GM18511 (cell line): ENCODE data around the gene CPLANE2.
"Not testable (repeated sequence)": the region's sequence is repeated elsewhere in the genome, so short reads cannot be mapped to it uniquely, and the experiment has no call there.

Source experiments
- ATAC-seq: cut with Tn5 transposase; IDR thresholded peaks from one replicate; pipeline ENCODE4 v1.9.1; 2021; ENCODE audit warnings: mild to moderate bottlenecking, moderate library complexity; ENCODE audit not compliant: unreplicated experiment

The CPLANE2 gene

DNA sequence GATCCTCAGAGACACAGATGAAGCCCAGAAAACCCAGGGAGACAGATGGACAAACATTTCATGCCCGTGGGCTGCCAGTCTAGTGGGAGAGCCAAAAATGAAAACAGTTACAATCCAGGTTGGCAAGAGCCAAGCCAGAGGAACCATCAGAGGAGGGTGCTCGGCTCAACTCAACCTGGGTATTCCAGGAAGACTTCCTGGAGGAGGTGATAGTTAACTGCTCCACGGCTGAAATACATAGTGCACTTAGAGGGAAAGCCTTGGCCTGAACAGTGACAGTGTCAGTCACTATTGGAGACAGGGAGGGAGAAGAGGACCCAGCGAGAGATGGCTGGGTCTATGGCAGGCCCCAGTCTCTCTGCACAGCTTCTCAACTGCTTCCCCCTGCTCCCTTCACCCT, 26.4 kb downstream of the CPLANE2 start:
- ATAC-seq, result no peak

DNA sequence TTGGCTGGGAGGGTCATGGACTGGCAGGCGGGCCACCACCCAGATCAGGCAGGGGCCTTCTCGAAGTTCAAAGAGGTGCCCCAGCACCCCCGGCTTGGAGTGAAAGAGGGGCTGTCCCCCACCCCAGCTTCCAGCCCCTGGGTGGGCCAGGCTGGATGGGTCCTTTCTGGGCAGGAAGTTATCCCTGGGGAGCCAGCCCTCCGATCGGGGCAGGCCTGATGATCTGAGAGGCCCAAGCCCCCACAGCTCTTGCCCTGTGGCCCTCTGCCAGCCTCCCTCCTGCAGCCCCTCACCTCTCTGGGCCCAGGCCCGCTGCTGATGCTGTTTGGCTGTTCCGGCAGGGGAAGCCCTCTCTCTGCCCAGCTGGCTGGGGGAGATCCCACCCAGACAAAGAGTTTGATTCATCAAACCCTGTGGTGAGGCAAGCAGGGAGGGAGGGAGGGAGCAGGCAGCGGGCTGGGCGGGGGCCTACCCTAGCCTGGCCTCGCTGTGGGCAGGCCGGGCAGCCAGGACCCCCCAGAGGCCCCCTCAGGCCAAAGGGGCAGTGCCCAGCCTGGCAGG, 27.1 kb downstream of the CPLANE2 start:
- ATAC-seq, result no peak

DNA sequence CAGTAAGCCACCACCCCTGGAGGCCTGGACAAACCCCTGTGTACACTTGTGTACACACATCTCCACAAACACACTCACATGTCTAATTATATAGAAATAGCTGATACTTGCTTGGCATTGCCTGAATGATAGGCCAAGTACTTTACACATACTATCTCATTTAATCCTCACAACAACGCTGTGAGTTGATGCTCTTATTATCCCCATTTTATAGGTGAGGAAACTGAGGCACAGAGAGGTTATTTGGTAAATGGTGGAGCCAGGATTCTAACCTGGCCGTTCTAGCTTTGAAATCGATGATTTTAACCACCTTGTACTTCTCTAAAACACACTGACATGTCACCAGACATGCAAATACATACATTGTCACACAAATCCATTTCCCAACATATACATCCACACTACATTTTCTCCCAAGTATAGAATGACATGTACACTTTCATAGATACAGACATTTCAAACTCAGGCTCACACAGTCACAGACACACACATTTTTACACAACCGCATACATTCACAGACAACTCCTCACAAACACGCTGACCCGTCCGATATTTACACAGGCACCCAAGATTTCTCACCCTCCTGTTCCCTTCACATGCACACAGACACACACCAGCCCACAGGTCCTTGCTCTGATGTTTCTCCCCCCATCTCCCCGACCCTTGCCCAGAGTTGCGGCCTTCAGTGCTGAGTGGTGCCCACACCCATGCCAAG, 27.7 kb downstream of the CPLANE2 start:
- no peak for ATAC-seq

DNA sequence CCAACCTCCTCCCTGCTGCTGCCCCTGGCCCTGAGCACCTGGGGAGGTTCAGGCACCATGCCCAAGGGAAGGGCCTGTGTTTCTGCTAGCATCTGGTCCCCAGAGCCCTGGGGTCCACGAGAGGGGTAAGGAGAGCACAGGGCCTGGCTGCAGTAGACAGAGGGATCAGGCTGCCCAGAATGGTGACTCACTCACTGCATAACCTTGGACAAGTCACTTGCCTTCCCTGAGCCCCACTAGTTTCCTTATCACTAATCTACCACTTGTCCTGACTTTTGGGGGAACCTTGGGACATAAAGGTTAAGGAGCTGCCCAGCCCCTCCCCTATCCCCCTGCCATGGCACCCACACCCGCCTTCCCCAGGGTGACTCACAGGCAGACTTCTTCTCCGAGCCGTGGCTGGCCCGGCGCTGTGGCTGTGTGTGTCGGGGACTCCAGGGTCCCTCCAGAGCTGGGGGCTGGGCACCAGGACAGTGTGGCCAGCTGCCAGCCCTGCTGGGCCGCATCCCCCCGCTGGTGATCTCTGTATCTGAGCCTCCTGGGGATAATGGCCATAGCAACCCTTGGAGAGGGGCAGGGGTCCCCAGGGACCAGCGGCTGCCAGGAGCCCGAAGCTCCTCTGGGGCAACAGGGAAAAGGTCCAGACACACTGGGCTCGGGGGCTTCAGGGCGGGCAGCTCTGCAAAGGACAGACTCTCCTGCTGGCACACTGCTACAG, 28.6 kb downstream of the CPLANE2 start:
- no peak for ATAC-seq

DNA sequence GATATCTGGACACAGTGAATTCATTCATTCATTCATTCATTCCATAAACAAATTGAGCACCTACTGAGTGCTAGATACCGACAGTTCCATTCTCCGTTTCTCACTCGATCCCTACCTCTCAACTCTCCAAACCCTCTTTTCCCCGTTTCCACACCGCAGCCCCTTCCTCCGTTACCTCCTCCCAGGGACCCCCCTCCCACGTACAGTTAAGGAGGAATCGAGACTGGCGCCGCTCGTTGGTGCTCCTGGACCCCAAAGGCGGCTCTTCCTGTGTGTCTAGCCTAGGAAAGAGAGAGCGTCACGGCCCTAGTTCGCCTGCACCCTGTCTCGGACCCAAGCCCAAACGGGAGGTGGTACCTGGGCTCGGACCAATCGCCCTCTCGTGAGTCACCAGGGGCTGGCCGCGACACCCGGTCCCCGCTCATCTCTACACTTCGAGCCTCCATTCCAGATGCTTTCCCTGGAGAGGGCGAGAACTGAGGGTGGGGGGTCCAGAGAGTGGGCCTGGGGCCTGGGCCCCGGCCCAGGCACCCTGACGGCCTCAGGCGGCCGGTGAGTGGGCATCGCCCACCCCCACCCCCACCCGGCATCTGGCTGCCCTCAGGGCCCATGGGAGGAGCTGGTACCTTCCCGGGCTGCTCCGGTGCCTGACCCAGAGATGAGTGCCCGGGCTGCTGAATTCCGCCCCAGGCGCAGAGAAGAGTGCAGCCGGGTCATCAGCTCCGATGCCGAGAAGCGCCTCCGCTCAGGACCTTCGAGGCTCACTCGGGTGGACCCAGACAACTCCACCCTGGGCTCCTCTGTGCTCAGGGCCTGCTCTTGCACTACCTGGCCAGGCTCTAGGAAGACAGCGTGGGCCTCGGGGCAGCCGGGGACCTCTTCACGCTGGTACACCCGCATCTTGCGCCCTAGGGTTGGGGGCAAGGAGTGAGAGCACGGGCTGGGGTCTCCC, 29.4 kb downstream of the CPLANE2 start:
- no peak for ATAC-seq

DNA sequence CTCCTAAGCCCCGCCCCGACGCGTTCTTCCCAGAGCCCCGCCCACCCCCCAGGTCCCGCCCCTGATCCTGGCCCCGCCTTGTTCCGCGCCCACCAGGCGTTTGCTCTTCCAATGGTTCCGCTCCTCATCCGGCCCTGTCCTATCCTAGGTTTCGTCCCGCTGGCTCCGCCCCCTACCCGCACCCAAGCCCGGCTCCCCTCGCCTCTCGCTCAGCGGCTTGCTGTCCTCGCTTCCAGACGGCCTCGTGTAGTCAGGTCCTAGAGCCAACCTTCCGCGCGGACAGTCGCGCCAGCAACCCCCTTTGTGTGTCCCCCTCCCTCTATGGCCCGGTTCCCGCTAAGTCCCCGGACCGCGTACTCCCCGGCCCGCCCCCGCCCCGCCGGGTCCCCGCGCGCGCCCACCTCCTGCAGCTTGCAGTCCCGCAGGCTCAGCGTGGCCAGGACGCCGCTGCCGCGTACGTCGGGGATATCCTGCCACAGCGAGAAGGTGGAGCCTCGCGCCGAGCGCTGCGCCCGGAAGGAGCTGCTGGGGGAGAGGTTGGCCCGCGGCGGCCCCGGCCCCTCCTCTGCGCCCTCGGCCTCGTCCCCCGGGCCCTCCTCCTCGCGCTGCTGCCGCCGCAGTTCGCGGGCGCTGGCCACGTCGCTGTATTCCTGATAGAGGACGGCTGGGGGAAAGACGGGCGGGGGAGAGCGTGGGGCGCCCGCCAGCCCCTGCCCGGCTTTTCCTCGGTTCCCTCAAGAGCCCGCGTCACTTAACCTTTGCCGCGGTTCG, 30.3 kb downstream of the CPLANE2 start:
- peak; percentile 84 for ATAC-seq

DNA sequence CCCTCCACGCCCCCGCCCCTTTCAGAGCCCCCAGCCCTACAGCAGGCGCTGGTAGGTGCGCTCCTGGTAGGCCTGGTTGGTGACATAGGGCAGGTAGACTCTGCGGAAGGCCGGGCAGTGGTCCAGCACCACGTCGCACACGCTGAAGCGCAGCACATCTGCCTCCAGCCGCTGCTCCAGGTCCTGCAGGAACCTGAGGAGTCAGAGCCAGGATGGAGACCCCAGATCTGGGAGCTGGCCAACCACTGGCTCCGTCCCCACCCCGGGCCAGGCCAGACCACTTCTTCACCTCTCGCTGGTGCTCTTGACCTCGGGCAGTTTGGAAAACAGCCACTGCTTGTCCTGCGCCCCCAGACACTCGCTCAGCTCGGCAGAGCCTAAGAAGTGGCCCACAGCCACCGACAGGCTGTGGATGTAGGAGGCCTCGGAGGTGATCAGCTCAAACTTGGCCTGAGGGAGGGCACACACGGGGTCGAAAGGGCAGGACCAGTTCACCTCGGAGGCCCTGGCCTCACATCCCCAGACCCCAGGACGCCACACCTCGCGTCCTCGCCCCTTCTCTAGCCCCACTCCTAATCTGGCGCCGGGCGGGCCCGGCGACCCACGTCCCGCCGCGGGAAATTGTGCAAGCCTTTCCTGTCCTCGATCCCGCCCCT, 31.0 kb downstream of the CPLANE2 start:
- peak; percentile 24 for ATAC-seq

DNA sequence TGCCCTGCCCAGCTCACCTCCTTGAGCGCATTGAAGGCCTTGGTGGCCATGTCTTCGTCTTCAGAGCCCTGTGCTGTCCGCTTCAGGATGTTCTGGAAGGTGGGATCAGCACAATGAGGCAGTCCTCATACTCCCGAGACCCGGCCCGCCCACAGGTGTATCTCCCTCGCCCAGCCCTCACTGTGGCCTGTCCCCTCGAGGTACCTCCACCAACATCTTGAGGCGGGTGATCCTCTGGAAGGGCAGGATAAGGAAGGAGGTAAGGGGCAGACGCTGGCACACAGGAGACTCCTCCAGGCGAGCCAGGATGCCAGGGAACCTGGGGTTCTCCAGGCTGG, 31.7 kb downstream of the CPLANE2 start:
- no peak for ATAC-seq

DNA sequence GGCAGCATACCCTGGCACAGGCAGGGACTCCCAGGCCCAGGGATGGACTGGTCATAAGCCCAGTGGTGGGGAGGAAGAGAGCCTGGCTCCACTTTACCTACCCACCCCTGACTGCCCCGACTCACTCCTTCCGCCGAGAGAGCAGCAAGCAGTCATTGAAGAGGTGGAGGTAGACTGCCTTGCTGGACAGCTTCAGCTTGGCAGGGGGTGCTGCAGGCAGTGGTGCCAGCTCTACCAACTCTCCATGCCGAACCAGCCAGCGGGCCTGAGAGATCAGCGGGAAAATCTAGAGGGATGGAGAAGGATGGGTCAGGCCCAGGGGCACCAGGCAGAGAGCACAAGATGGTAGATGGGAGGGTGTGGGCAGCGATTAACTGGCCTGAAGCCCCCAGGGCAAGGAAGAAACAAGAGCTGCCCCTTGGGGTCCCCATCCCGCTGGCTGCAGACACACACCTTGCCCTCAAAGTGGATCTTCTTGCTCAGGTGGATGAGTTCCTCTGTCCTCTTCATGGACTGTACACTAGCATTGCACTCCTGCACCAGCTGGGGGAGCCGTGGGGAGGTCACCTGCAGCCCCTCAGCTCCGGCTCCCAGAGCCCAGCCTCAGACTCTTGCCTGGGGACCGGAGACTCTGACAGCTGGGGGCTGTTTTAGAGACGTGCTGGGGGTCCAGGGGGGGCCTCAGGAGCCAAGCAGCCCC, 32.2 kb downstream of the CPLANE2 start:
- ATAC-seq, result no peak

DNA sequence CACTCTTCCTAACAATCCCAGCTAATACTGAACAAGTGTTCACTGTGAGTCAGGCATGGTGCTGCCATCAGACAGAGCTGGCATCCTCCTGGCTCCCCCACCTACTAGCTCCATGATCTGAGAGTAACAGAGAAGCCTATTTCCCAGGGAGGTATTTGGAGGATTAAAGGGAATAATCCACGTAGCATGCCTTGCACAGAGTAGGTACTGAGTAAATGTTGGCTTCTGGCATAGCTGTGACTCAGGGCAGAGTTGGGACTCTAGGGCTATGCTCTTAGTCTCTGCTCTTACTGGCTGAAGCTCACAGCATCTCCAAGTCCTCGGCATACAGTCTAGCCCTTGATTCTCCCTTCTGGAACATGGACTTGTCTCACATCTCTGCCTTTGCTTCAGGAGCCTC, 32.8 kb downstream of the CPLANE2 start:
- no peak for ATAC-seq

DNA sequence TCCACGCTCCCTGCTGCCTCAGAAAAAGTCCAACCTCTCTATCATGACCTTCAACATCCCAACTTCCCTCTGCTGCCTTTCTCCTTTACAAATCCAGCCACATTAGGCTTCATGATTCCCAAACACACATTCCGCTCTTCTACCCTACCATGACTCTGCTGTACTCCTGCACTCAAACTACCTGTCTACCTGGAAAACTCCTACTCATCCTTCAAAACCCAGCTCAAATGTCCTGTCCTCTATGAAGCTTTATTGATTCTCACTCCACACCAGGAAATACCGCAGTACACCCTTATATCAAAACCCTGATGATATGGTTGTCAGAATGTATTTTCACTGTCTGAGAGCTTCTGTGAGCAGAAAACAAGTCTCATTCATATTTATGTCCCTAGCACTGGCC, 33.4 kb downstream of the CPLANE2 start:
- ATAC-seq, result no peak

DNA sequence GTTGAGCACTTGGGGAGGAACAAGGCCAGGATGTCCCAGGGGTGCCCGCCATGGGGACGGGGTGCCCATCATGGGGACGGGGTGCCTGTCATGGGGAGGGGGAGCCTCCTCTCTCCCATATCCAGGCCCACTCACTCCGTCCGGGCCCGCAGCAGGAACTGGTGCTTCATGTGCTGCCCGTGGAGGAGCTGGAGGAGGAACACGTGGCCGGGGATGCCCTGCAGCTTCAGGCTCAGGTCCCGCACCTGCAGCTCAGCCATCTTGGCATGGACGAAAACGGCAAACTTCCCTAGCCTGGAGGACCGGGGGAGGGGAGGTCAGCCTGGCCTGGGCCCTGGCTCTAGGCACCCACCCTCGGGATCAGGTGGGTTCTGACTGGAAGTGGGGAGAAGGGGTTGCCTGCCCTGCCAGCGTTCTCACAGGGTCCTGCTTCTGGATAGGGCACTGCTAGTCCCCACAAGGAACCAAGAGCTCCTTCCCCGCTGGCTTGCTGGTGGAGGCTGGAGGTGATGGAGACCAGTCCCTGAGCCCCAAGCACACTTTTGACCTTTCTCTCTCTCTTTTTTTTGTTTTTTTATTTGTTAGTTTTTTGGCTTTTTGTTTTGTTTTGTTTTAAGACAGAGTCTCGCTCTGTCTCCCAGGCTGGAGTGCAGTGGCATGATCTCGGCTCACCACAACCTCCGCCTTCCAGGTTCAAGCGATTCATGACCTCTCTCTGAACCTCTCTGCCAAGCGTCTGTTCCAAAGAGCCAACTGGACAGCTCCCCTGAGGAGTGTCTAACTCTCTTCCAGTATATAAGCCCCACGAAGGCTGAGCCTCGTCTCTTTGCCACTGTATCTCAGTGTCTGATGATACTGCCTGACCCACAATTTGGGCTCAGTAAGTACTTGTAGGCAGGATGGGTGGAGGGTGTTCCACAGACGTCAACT, 34.4 kb downstream of the CPLANE2 start:
- no peak for ATAC-seq

DNA sequence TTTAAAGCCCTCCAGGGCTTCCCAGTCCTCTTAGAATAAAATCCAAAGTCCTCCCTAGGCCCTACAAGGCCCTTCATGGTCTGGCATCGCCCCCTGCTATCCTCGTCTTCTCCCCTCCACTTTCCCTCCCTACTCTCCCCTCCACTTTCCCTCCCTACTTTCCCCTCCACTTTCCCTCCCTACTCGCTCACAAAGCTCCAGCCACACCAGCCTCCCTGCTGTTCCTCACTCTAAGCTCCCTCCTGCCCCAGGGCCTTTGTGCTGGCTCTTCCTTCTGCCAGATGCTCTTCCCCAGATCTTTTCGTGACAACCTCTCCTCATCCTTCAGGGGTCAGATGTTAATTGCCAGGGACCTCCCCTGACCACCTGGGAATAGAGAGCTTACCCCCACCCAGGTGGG, 37.3 kb downstream of the CPLANE2 start:
- ATAC-seq, result no peak

DNA sequence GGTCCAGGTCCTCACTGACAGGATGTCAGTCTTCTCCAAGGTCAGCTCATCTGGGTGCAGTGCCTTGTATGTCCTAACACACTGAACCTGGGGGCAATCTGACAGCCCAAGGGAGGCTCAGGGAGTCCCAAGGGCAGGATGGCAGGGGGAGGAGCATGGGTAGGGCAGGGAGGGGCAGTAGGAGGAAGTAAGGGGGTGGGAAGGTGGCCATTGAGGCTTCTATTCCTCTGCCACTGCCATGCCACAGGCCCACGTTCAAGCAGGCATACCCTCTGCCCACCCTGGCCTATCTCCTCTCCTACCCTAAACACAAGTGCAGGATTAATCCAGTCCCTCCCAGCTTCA, 37.9 kb downstream of the CPLANE2 start:
- ATAC-seq, result no peak

DNA sequence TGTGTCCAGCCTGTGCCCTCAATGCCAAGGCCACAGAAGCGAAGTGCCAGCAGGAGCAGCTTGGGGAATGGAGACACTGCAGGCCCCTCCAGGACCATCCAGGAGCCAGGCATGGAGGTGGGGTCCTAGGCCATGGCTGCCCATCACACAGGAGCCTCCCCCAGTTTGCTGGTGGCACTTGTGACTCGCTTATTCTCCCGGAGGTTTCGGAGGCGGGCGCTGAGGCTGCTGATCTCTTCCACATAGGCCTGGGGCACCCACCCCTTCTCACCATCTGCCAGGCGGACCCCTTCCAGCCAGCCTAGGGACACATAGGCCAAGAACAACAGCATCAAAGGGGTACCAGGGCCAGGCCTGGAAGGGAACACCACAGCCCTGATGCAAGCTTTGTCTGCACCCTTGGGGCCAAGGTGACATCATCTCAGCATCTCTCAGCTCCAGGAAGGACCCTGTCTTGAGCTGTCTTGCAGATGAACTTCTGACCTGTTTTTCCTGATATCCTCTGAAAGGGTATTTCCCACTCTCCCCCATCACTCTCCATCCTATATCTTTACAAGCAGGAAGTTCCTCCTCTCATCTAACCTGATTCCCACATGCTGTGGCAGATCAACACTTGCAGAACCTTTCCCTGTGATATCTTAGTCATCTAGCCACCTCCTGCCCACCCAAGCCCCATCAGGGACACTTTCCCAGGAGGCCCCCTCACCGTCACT, 38.4 kb downstream of the CPLANE2 start:
- no peak for ATAC-seq

DNA sequence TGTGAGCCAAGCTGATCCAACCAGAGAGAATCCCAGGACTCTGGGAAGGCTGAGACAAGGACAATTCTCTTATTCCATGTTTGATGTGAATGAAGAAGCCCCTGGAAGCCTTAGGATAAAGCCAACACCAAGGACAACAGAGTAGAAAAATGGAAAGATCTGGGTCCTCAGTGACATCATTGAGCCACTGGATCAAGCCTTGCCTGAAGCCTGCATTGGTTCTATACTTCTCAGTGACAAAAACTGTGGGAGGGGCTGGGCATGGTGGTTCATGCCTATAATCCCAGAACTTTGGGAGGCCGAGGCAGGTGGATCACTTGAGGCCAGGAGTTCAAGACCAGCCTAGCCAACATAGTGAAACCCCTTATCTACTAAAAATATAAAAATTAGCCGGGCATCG, 40.1 kb downstream of the CPLANE2 start:
- no peak for ATAC-seq

DNA sequence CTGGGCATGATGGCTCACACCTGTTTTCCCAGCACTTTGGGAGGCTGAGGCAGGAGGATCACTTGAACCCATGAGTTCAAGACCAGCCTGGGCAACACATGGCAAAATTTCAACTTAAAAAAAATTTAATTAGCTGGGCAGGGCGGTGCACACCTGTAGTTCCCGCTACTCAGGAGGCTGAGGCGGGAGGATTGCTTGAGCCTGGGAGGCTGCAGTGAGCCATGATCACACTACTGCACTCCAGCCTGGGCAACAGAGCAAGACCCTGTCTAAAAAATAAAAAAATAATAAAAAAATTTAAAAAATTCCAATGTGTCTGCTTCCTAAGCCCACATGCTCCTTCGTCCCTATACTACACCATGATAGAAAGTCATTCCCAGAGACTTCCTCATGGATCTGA, 40.8 kb downstream of the CPLANE2 start:
- not testable (repeated sequence) for ATAC-seq

DNA sequence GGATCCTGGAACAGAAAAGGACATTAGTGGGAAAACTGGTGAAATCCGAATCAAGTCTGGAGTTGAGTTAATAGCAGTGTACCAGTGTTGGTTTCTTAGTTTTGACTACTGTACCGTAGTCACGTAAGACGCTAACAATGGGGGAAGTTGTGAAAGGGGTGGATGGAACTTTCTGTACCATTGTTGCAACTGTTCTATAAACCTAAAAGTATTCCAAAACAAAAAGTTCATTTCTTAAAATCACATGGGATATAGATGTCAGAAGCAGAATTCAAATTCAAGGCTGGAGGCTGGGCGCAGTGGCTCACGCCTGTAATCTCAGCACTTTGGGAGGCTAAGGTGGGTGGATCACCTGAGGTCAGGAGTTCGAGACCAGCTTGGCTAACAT, 41.5 kb downstream of the CPLANE2 start:
- ATAC-seq, result no peak
